M059J (cell line): Measurements from ENCODE around the gene KRT15. TPM values are rescaled to one million over a fixed set of nuclear protein-coding genes. Genes with fewer than 3 reads are reported as not detected.
A peak's percentile ranks its signal among the peaks of the same experiment; 100 is the strongest.
"Not testable (repeated sequence)": the region's sequence is repeated elsewhere in the genome, so short reads cannot be mapped to it uniquely, and the experiment has no call there.

Experiments used
- DNase-seq: peaks from one replicate; pipeline ENCODE4 v3.0.0-alpha.2; 2012; ENCODE audit warnings: low read depth
- total RNA-seq: library from RNA; depleted of rRNA; stranded (reverse); fragments of >200 nt; shearing (Covaris generic); gene quantifications from 2 replicates; pipeline ENCODE4 v1.2.3, GENCODE V29; 2014

The KRT15 gene
- total RNA-seq, 1 experiment from 2014 or later, result 10.2 TPM

- no peak for DNase-seq
Measured at GRCh38 chr17:41544491-41544892, 25.8 kb upstream of the KRT15 start.

GRCh38 chr17:41542786-41543185 lies 24.1 kb upstream of the KRT15 start:
- DNase-seq, result not testable (repeated sequence)

GRCh38 chr17:41542357-41542756 lies 23.7 kb upstream of the KRT15 start:
- DNase-seq, result no peak

- peak; percentile 69 for DNase-seq
Measured at GRCh38 chr17:41540921-41541625, 22.4 kb upstream of the KRT15 start.

- DNase-seq, result no peak
Measured at GRCh38 chr17:41539979-41540701, 21.4 kb upstream of the KRT15 start.

- peak; percentile 63 for DNase-seq
Measured at GRCh38 chr17:41539071-41539492, 20.4 kb upstream of the KRT15 start.

- peak; percentile 63 for DNase-seq
Measured at GRCh38 chr17:41538565-41538991, 19.9 kb upstream of the KRT15 start.

GRCh38 chr17:41537990-41538389 lies 19.3 kb upstream of the KRT15 start:
- DNase-seq, result no peak

GRCh38 chr17:41537614-41537954 lies 18.9 kb upstream of the KRT15 start:
- DNase-seq, result no peak

- DNase-seq, result peak; percentile 51
Measured at GRCh38 chr17:41536741-41537613, 18.3 kb upstream of the KRT15 start.

GRCh38 chr17:41535764-41536481 lies 17.2 kb upstream of the KRT15 start:
- no peak for DNase-seq

GRCh38 chr17:41534899-41535546 lies 16.3 kb upstream of the KRT15 start:
- no peak for DNase-seq

- no peak for DNase-seq
Measured at GRCh38 chr17:41533613-41534012, 14.9 kb upstream of the KRT15 start.

- DNase-seq, result no peak
Measured at GRCh38 chr17:41532947-41533570, 14.4 kb upstream of the KRT15 start.

GRCh38 chr17:41531993-41532392 lies 13.3 kb upstream of the KRT15 start:
- DNase-seq, result no peak

GRCh38 chr17:41530062-41531048 lies 11.7 kb upstream of the KRT15 start:
- peak; percentile 99 for DNase-seq

GRCh38 chr17:41529491-41529915 lies 10.8 kb upstream of the KRT15 start:
- DNase-seq, result no peak

- DNase-seq, result no peak
Measured at GRCh38 chr17:41528959-41529353, 10.3 kb upstream of the KRT15 start.
